ENCODE results near the gene ZNRF4. TPM values are rescaled to one million over a fixed set of nuclear protein-coding genes. Genes with fewer than 3 reads are reported as not detected.

ZNRF4 gene
- total and polyA plus RNA-seq, 2 donors, result not detected

GRCh38 chr19:5489551-5489950 is 34.3 kb downstream of the ZNRF4 start:
- H3K27ac ChIP-seq (ENCODE audit: low read depth), result no peak overlapping the region
- WGBS, result 28% methylated on average over 18 of the region's 18 CpGs
- DNase-seq (ENCODE audit: extremely low spot score), result no peak
- no peaks in the 10 kb centered on the region for H3K4me1 ChIP-seq (ENCODE audit: insufficient read depth)
- H3K36me3 ChIP-seq (ENCODE audit: insufficient read depth), result no peaks in the 10 kb centered on the region
- H3K4me3 ChIP-seq (ENCODE audit: low read depth, low read length), result no peak overlapping the region

DNA sequence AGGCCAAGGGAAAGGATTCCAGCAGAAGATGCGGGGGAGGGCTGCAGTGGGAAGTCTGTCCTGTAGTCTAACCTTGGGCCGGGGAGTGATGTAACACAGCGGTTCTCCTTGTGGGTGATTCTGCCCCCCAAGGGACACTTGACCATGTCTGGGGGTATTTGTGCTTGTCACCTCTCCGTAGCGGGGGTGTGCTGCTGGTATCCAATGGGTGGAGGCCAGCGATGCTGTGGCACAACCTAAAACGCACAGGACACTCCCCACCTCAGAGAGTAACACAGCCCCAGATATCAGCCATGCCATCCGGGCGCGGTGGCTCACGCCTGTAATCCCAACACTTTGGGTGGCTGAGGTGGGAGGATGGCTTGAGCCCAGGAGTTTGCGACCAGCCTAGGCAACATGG is 36.3 kb downstream of the ZNRF4 start:
- H3K36me3 ChIP-seq (ENCODE audit: insufficient read depth), result no peaks in the 10 kb centered on the region
- H3K4me3 ChIP-seq (ENCODE audit: low read depth, low read length), result no peak overlapping the region
- H3K27ac ChIP-seq (ENCODE audit: low read depth), result no peak overlapping the region
- no peaks in the 10 kb centered on the region for H3K4me1 ChIP-seq (ENCODE audit: insufficient read depth)
- no peak for DNase-seq (ENCODE audit: extremely low spot score)
- WGBS, result 90% methylated on average over 12 of the region's 12 CpGs

DNA sequence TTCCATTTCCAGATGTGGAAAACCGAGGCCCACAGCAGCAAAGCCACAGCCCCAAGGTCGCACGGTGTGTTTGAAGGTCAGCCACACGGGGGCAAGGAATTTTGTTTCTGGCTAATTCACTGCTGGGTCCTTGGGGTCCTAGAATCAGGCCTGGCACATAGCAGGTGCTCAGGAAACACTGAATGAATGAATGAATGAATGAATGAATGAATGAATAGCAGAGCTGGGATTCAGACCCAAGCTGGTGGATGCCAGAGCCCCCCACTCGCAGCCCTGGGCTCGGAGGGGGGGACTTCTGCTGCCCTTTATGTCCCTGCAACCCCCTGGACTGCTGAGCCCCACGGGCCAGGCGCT is 37.0 kb downstream of the ZNRF4 start:
- no peak overlapping the region for H3K4me3 ChIP-seq (ENCODE audit: low read depth, low read length)
- no peaks in the 10 kb centered on the region for H3K36me3 ChIP-seq (ENCODE audit: insufficient read depth)
- DNase-seq (ENCODE audit: extremely low spot score), result no peak
- H3K27ac ChIP-seq (ENCODE audit: low read depth), result no peak overlapping the region
- 67% methylated on average over 8 of the region's 8 CpGs for WGBS
- no peaks in the 10 kb centered on the region for H3K4me1 ChIP-seq (ENCODE audit: insufficient read depth)

DNA sequence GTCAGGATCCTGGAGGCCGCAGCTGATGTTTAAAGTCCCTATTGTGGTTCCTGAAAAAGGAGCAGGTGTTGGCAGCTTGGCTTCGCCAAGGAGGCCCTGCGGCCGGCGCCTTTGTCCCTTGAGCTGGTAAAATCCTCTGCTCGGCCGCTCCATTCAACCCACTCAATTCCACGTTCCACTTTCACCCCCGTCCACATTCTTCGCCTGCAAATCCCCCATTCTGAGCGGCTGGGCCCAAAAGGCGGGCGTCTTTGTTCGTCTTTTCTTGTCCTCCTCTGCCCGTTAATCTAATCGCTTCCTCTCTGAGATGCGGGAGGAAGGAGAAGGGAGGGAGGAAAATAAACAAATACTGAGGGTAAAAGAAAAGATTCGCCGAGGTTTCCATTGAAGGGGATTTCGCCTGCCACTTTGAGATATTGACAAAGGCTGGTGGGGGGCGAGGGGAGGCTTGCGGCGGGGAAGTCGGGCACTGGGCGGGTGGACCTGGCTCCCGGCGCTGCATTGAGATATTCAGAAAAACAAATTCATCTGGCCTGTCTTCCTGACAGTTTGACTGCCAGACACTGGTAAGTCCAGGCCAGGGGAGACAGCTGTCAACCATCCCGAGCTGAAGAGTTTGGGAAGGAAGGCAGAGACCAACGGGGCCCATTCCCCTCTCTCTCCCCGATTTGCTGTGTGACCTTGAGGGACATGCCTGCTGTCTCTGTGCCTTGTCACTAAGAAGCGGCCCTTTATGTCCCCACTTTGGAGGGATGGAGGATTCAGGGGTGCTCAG is 37.6 kb downstream of the ZNRF4 start:
- H3K36me3 ChIP-seq (ENCODE audit: insufficient read depth), result no peaks in the 10 kb centered on the region
- no peaks in the 10 kb centered on the region for H3K4me1 ChIP-seq (ENCODE audit: insufficient read depth)
- no peak overlapping the region for H3K27ac ChIP-seq (ENCODE audit: low read depth)
- H3K4me3 ChIP-seq (ENCODE audit: low read depth, low read length), result no peak overlapping the region
- WGBS, result 27% methylated on average over 31 of the region's 31 CpGs
- DNase-seq (ENCODE audit: extremely low spot score), result no peak

- no peak for DNase-seq (ENCODE audit: extremely low spot score)
- 38% methylated on average over 11 of the region's 11 CpGs for WGBS
- no peak overlapping the region for H3K4me3 ChIP-seq (ENCODE audit: low read depth, low read length)
- H3K27ac ChIP-seq (ENCODE audit: low read depth), result no peak overlapping the region
- no peaks in the 10 kb centered on the region for H3K4me1 ChIP-seq (ENCODE audit: insufficient read depth)
- H3K36me3 ChIP-seq (ENCODE audit: insufficient read depth), result no peaks in the 10 kb centered on the region
Measured at GRCh38 chr19:5494773-5495172, 39.6 kb downstream of the ZNRF4 start.

- WGBS, result 90% methylated on average over 5 of the region's 5 CpGs
- Histone ChIP-seq H3K27ac (ENCODE audit: low read depth) (no peak overlapping the region), H3K4me3 (ENCODE audit: low read depth, low read length) (no peak overlapping the region), H3K36me3 (ENCODE audit: insufficient read depth) (no peaks in the 10 kb centered on the region), H3K4me1 (ENCODE audit: insufficient read depth) (no peaks in the 10 kb centered on the region)
- no peak for DNase-seq (ENCODE audit: extremely low spot score)
Measured at GRCh38 chr19:5495792-5496191, 40.6 kb downstream of the ZNRF4 start.

- Histone ChIP-seq H3K36me3 (ENCODE audit: insufficient read depth) (no peaks in the 10 kb centered on the region), H3K4me3 (ENCODE audit: low read depth, low read length) (no peak overlapping the region), H3K4me1 (ENCODE audit: insufficient read depth) (no peaks in the 10 kb centered on the region), H3K27ac (ENCODE audit: low read depth) (no peak overlapping the region)
- DNase-seq (ENCODE audit: extremely low spot score), result no peak
- WGBS, result 86% methylated on average over 5 of the region's 5 CpGs
Measured at GRCh38 chr19:5497297-5497696, 42.1 kb downstream of the ZNRF4 start.

DNA sequence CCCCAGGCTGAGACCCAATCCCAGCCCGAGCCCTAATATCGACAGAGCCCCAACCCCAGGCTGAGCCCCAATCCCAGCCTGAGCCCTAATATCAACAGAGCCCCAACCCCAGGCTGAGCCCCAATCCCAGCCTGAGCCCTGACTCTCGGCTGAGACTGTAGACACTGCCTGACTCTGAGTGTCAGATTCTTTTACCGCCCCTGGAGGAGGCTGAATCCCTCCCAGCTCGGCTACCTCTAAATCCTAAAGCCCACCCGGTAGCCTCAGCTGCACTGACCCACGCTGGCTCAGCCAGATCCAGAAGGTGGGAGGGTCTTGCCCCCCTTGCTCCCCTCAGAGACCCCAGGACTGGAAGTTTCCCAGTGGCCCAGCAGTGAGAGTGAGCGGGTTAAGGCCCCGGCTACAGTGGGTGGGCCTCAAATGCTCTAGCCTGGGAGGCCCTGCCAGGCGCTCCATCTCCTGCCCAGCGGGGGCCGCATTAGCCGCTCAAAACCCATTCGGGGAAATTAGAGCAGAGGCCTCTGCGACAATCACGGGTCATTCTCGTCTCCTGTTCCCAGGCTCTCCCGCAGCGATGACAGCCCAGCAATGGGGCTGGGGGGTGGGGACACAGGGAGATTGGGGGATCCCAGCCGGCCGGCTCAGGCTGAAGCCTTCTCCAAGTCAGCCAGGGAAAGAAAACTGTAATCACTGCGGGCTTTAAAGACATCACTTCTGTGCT is 43.8 kb downstream of the ZNRF4 start:
- WGBS, result 35% methylated on average over 22 of the region's 22 CpGs
- Histone ChIP-seq H3K36me3 (ENCODE audit: insufficient read depth) (no peaks in the 10 kb centered on the region), H3K4me1 (ENCODE audit: insufficient read depth) (no peaks in the 10 kb centered on the region), H3K27ac (ENCODE audit: low read depth) (no peak overlapping the region), H3K4me3 (ENCODE audit: low read depth, low read length) (no peak overlapping the region)
- DNase-seq (ENCODE audit: extremely low spot score), result no peak

- H3K27ac ChIP-seq (ENCODE audit: low read depth), result no peak overlapping the region
- DNase-seq (ENCODE audit: extremely low spot score), result no peak
- H3K4me3 ChIP-seq (ENCODE audit: low read depth, low read length), result no peak overlapping the region
- no peaks in the 10 kb centered on the region for H3K4me1 ChIP-seq (ENCODE audit: insufficient read depth)
- 94% methylated on average over 2 of the region's 2 CpGs for WGBS
- no peaks in the 10 kb centered on the region for H3K36me3 ChIP-seq (ENCODE audit: insufficient read depth)
Measured at GRCh38 chr19:5501907-5502306, 46.7 kb downstream of the ZNRF4 start.

DNA sequence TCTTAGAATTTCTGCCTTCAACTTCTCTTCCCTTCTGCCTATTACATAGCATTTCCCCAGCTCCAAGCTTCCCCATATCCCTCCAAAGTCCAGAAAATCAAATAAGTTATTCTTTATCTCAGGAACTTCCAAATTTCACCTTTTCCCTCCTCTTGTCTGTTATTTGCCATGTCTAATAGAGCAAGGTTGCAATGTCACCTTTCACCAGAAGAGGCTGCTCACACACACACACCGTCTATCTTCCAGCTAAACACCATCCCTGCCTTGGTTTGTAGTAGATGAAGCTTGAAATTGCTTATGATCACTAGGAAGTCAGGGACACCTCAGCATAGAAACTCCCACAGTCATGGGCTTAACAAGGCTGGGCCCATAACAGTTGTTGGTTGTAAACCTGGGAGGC is 48.4 kb downstream of the ZNRF4 start:
- DNase-seq (ENCODE audit: extremely low spot score), result no peak
- no peaks in the 10 kb centered on the region for H3K36me3 ChIP-seq (ENCODE audit: insufficient read depth)
- whole genome bisulfite sequencing, result 51% methylated on average over 1 of the region's 1 CpG

DNA sequence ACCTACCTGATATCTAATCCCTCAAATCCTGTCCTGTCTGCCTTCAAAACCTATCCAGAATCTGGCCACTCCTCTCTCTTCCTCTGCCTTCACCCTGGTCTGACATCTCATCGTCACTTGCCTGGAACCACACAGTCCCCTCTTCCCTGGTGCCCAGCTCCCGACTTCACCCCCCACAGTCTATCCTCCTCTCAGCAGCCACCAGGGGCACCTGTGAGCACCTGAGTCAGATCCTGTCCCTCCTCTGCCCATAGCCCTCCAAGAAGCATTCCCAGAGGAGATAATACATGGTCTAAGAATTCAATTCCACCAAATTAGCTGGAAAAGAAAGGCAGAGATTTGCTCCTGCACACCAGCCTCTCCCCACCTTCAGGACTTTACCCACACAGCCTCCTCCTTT is 48.9 kb downstream of the ZNRF4 start:
- no peak for DNase-seq (ENCODE audit: extremely low spot score)
- Histone ChIP-seq H3K4me1 (ENCODE audit: insufficient read depth) (no peaks in the 10 kb centered on the region), H3K36me3 (ENCODE audit: insufficient read depth) (no peaks in the 10 kb centered on the region), H3K4me3 (ENCODE audit: low read depth, low read length) (no peak overlapping the region), H3K27ac (ENCODE audit: low read depth) (no peak overlapping the region)
- 57% methylated on average over 2 of the region's 2 CpGs for WGBS

More for the DNA sequence above, 48.4 kb downstream of the ZNRF4 start:
- Histone ChIP-seq H3K27ac (ENCODE audit: low read depth) (no peak overlapping the region), H3K4me1 (ENCODE audit: insufficient read depth) (no peaks in the 10 kb centered on the region), H3K4me3 (ENCODE audit: low read depth, low read length) (no peak overlapping the region)

Other genes starting within 250 kb of the ZNRF4 start
- gene PTPRS, start 114.6 kb upstream of the ZNRF4 start, total RNA-seq, result 95.0 TPM
- gene PTPRS, start 114.6 kb upstream of the ZNRF4 start, polyA plus RNA-seq, result 45.2 TPM
- 1.6 TPM for gene TINCR, start 112.5 kb downstream of the ZNRF4 start, total RNA-seq
- 0.85 TPM for gene TINCR, start 112.5 kb downstream of the ZNRF4 start, polyA plus RNA-seq
- 47.9 TPM for gene SAFB2, start 167.4 kb downstream of the ZNRF4 start, total RNA-seq
- gene SAFB2, start 167.4 kb downstream of the ZNRF4 start, polyA plus RNA-seq, result 53.5 TPM
- 63.3 TPM for gene SAFB, start 167.7 kb downstream of the ZNRF4 start, total RNA-seq
- 69.3 TPM for gene SAFB, start 167.7 kb downstream of the ZNRF4 start, polyA plus RNA-seq
- gene MICOS13, start 225.1 kb downstream of the ZNRF4 start, total RNA-seq, result 18.8 TPM
- 98.4 TPM for gene MICOS13, start 225.1 kb downstream of the ZNRF4 start, polyA plus RNA-seq
- 3.6 TPM for gene HSD11B1L, start 225.6 kb downstream of the ZNRF4 start, total RNA-seq
- 17.5 TPM for gene HSD11B1L, start 225.6 kb downstream of the ZNRF4 start, polyA plus RNA-seq
- 287 TPM for gene RPL36, start 234.9 kb downstream of the ZNRF4 start, total RNA-seq
- 1,053 TPM for gene RPL36, start 234.9 kb downstream of the ZNRF4 start, polyA plus RNA-seq